Measurements from ENCODE around the gene GPC6.
"Not testable (repeated sequence)": the region's sequence is repeated elsewhere in the genome, so short reads cannot be mapped to it uniquely, and the experiment has no call there.

GPC6 gene

DNA sequence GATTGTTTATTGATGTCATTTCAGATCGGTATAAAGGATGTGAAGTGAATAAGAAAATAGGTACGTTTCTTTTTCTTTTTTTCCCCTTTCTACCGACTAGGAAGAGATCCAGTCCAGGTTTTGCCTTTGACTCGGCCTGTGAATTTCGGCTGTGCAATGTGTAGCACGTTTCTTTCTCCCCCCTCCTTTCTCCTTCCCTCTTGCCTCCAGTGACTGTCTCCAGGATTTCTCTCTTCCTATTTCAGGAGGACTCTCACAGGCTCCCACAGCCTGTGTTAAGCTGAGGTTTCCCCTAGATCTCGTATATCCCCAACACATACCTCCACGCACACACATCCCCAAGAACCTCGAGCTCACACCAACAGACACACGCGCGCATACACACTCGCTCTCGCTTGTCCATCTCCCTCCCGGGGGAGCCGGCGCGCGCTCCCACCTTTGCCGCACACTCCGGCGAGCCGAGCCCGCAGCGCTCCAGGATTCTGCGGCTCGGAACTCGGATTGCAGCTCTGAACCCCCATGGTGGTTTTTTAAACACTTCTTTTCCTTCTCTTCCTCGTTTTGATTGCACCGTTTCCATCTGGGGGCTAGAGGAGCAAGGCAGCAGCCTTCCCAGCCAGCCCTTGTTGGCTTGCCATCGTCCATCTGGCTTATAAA is at the start of gene GPC6:
Gene GPC6 (plus strand): TSS at position 185 of the 657 bp plus-strand sequence.
- peak; percentile 99 for DNase-seq

DNA sequence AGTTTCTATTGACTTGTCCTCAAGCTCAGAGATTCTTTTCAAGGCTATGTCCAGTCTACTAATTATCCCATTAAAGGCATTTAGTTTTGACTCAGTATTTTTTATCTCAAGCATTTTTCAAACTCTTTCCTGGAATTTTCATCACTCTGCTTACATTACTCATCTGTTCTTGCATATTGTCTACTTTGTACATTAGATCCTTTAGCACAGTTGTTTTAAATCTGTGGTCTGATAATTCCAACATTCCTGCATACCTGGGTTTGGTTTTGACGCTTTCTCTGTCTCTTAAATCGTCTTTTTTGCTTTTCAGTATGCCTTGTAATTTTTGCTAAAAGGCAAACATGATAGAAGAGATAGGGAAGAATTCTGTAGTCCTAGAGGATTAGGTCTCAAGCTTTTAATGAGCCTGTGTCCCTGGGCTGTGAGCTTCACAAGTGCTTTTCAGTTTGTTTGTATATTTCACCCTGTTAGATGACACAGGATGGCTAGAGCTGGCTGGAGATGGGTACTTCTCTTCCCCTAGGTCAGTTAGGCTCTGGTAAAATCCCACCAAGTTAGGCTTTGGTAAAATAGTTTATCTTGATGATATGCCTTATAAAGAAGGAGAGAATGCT is 46.1 kb upstream of the GPC6 start:
- DNase-seq, result peak; percentile 8

DNA sequence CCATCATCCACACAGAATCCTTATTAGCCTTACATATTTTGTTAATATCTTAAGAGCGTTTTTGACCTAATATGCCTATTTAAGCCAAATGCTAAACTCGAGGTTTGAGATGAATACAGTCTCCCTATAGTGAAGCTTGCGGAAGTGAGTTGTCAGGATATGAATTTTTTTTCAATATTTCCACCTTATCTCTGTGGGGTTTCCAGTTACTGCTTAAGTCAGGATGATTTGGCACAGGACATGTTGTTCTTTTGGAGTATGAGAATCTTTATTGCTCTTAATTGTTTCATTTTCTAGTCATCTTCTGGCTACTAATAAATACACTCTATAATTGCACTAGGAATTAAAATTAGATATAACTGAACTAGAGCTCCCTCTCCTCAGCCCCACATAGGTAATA is 44.2 kb upstream of the GPC6 start:
- DNase-seq, result no peak

DNA sequence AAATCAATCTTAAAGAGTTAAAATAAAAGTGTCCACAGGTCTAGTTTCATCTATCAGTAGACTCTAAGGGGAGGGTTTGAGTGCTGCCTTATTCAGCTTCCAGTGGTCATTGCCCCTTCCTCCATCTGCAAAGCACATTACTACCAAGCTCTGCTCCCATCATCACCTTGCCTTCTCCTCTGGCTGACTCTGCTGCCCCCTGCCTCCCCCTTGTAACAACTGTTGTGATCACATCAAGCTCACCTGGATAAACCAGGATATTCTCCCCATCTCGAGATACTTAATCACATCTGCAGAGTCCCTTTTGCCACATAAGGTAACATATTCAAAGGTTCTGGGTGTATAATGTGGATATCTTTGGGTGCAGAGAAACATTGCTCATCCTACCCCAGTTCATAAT is 43.3 kb upstream of the GPC6 start:
- peak; percentile 55 for DNase-seq

DNA sequence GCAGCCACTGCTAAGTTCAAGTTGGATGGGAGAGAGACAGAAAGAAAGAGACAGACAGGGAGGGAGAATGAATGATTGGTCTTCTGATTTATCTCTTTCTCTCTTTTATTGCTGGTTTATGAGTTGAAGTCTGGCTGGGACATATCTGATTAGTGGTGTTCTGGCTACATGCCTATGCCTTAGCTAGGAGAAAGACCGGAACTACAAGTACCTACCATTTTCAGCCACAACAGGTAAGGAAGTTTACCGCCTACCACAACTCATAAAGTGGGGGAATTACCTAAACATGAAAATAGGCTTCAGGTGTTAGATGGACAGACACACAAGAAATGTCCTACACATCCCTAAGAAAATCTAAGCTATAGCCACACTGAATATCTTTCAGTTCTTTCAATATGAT is 36.6 kb upstream of the GPC6 start:
- DNase-seq, result no peak

DNA sequence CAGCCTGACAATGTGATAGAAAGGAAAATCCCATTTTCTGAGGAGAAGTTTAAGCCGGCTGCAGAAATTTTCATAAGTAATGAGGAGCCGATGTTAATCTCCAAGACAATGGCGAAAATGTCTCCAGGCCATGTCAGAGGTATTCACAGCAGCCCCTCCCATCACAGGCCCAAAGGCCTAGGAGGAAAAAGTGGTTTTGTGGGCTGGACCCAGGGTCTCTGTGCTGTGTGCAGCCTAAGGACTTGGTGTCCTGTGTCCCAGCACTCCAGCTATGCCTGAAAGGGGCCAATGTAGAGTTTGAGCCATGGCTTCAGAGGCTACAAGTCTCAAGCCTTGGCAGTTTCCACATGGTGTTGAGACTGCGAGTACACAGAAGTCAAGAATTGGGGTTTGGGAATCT is 32.9 kb upstream of the GPC6 start:
- DNase-seq, result no peak

DNA sequence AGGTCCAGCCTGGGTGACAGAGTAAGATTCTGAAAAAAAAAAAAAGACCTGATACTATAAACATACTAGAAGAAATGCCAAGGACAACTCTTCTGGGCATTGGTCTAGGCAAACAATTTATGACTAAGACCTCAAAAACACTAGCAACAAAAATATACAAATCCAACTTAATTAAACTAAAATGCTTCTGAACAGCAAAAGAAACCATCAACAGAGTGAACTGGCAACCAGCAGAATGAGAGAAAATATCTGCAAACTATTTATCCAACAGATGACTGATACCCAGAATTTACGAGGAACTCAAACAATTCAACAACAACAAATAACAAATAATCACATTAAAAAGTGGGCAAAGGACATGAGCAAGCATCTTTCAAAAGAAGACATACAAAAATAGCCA is 26.8 kb upstream of the GPC6 start:
- no peak for DNase-seq

DNA sequence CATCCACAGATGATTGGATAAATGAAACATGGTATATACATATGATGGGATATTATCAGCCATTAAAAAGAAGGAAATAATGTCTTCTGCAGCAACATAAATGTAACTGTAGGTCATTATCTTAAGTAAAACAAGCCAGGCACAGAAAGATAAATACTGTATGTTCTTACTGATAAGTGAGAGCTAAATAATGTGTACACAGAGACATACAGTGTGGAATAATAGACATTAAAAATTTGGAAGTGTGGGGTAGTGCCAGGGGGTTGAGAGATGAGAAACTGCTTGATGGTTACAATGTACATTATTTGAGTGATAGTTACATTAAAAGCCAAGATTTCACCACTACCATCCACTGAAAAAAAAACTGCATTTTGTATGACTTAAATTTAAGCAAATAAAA is 26.0 kb upstream of the GPC6 start:
- DNase-seq, result no peak

DNA sequence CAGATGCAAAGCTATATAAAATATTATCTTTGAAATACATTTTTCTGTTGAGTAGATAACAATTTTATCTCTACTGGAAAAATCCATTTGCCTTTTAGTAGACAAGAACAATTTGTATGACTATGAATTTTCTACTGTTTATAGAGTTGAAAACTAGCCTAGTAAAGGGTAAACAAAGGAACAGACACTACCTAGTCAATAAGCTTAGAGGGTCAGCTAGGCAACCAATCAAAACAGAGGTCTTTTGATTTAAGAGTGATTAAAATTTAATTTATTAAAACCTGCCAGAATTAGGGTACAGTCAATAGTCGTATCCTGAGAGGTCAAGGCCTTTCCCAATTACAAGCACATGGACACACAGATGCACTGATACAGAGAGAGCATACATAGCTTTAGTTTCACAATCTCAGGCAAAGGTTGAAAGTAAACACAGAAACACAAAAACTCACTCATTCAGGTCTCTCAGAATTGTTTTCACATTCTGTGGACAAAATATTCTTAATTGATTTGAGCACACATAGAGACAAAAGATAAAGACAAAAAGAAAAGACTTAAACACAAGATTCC is 24.5 kb upstream of the GPC6 start:
- no peak for DNase-seq

DNA sequence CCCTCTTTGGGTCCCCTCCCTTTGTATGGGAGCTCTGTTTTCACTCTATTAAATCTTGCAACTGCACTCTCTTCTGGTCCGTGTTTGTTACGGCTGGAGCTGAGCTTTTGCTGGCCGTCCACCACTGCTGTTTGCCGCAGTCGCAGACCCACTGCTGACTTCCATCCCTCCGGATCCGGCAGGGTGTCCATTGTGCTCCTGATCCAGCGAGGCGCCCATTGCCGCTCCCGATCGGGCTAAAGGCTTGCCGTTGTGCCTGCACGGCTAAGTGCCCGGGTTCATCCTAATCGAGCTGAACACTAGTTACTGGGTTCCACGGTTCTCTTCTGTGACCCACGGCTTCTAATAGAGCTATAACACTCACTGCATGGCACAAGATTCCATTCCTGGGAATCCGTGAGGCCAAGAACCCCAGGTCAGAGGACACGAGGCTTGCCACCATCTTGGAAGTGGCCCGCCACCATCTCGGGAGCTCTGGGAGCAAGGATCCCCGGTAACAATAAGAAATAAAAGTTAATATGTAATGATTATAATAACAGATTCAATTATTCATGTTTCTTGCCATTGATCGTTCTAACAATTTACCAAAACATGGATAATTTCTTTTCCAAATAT is 19.7 kb upstream of the GPC6 start:
- not testable (repeated sequence) for DNase-seq

DNA sequence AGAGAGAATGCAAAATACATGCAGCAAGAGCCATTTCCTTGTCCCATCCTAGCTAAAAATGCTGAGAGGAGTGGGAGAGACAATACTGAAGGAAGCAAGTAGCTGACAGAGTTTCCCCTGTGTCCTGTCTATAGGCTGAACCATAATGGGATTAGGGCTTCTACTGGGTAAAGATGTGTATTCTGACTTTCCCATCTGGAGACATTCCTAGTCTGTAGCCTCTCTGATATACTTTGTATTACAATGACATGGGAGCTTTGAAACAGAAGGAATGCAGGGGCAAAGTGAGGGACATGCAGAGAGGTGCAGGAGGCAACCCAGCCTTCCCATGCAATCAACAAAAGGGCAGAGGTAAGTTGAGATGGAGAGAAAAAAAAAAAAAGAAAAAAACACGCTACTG is 10.5 kb upstream of the GPC6 start:
- DNase-seq, result no peak

DNA sequence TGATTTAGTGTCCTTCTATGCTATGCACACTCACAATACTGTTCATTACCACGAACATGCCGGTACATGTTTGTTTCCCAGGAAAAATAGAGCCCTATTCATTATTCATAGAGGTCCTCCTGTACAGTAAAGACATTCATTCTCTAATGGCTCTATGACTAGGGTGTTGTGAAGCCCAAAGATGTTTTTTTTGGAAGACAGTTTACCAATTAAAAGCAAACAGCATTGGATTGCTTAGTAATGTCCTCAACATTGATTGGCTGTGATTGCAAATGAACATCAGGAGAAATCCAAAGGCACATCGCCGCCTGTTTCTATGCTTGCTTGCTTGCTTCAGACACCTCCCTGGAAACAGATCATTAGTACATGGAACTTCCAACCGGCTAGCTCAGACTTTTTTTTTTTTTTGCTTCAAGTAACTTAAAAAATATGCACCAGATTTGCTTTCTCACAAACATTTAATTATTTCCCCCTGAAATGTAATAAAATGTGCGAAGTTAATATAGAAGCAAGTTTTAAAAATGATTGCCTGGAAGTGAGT is 8.8 kb upstream of the GPC6 start:
- peak; percentile 79 for DNase-seq

DNA sequence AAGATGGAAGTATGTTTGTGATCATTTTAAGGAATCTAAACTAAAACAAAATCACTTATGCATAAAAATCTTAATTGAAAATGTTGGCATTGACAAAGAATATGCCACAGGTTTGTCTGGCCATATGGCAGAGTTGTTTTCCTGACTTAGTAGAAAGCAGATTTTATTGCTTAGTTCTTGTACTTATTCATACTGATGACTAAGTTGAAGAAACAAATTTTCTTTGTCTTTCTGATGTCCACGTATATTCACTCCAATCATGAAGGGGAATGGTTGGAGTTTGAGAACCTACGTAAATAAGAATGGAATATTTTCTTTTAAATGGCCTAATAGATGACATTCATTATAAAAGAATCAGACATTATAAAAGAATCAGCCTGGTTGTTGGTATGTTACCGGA is 8.0 kb upstream of the GPC6 start:
- DNase-seq, result no peak

DNA sequence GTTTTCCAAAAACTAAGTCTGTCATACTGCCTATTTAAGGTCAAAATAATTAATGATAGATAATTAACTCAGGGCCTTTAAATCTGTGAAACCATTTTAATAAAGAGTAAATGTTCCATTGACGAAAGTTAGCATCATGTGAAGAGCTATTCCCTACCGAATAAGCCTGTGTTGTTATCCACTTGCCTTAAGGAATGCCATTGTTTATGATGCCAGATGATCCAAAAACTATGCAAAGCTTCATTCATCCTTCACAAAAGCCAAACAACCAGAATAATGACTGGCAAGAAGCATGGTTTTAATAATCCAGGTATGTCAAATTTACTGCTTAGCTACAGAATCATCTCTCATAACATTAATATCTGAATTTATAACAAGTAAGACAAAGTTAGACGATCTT is 6.5 kb upstream of the GPC6 start:
- DNase-seq, result peak; percentile 28

DNA sequence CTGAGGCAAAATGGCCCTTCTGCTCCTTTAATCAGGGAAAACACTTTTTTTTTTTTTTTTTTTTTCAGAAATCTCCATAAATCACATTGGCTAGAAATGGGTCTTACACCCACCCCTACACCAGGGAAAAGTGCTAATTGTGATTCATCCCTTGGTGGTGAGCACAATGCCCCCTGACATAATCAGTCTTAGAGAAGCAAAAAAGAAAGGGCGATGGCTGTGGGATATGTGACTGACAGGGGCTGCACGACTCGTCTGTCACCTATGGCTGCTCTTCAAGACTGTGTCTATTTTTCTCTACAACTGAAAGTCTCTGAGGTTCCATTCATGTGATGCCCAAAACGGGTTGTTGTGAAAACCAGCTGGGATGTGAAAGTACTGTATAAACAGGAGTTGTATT is 3.6 kb upstream of the GPC6 start:
- no peak for DNase-seq

DNA sequence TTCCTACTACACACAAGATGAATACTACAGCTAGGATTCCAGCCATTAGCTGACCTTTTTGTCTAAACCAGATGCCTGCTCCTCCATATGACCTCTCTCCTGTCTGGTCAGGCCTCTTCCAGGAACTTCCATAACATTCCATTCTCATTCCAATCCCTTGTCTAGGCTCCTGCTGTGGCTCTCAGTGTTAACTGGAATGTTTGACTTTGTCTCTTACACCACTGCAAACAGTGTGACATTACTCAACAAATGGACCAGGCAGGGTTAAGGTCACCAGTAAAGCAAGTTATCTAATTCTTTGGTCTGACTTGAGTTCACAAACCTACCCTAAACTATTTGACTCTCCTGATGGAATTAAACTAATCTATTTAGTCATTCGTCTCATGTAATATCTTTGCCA is 2.1 kb upstream of the GPC6 start:
- no peak for DNase-seq

DNA sequence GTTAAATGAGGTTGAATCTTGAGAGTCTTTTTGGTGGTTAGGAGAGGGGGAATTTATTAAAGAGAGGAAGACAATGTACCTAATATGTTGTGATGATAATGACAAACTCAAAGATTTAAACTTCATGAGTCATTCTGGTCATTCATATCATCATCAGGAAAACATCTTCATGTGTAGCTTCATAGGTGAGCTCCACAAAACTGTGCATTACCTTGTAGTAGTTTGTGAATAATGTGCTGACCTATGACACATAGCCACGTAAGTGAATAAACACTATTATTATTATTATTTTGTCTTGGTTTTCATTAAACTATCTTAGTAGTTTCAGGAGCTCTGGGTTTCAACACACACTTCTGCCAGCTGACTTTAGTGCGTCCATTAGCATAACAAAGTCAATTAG is 997 bp upstream of the GPC6 start:
- no peak for DNase-seq

DNA sequence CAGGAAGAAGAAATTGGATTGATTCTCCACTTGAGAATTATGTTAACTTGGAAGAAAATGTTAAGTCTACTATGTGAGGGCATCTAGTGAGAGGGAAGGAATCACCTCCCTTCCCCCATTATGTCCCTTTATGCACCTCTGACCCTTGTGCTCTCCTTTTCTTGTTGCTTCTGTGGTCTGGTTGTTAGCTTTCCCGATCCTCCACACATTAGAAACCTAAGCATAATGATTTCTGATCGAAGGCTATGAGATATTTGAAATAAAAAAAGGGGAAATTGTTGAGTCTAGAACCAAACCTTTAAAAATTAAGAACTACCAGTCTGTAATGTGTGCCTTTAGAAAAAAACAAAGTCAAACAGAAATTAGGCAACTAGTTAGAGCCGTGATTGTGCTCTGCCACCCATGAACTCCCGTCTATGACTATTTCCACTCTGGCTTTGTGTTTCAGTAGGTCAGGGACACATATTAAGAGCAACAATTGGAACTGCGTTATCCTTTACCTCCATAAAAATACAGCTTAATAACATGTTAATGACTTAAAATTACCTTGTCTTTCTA is 463 bp upstream of the GPC6 start:
- peak; percentile 87 for DNase-seq

DNA sequence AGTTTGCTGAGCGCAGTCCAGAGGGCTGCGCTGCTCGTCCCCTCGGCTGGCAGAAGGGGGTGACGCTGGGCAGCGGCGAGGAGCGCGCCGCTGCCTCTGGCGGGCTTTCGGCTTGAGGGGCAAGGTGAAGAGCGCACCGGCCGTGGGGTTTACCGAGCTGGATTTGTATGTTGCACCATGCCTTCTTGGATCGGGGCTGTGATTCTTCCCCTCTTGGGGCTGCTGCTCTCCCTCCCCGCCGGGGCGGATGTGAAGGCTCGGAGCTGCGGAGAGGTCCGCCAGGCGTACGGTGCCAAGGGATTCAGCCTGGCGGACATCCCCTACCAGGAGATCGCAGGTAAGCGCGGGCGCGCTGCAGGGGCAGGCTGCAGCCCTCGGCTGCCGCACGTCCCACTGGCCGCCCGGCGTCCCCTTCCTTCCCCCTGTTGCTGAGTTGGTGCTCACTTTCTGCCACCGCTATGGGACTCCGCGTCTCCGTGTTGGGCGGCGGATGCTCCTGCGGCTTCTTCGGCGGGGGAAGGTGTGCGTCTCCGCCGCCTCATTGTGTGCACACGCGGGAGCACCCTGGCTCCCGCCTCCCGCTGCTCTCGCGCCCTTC is 772 bp downstream of the GPC6 start:
- peak; percentile 94 for DNase-seq

DNA sequence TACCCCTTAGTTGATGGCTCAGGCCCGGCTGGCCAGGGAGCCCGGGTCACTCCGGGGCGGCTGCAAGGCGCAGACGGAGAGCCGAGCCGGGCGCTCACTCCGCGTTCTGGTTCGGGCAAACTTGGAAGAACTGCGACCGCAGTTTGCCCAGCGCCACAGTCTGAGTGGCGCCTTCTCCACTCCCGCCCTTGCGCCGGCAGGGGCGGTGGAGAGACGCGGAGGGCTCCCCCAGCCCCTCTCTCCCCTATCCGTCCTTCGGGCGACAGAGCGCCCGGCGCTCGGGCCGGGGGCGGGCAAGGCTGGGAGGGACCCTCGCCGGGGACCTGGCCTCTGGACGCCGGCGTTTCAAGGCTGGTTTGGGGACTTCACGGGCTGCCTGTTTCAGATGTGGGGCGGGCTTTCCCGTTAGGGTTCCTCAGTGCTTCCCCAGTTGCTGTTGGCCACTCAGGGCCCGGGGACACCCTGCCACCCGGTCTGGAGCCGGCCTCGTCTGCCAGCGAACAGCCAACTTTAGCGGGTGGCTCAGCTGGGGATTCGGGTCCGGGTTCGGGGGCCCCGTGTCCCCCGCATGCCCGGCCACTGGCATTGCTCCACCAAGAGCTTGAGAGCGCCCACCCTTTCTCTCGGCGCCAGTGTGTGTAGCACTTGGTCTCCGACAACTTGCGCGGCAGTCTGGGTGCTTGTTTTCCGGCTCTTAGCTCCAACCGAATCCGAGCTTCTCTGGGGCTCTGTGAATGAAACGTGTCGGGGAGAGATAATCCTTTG is 1.5 kb downstream of the GPC6 start:
- peak; percentile 90 for DNase-seq

DNA sequence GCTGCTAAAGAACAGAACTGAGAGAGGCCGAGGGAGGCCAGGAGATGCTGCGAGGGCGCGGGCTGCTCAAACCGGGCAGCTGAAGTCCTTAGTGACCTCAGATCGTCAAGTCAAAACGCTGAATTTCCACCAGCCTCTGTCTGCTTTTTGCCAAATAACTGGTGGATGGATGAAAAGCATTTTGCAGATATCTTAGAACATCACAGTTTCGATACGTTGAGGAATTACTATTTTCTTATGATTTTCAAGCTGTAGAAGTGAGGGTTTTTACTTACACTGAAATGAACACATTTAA is 2.0 kb downstream of the GPC6 start:
- DNase-seq, result no peak

DNA sequence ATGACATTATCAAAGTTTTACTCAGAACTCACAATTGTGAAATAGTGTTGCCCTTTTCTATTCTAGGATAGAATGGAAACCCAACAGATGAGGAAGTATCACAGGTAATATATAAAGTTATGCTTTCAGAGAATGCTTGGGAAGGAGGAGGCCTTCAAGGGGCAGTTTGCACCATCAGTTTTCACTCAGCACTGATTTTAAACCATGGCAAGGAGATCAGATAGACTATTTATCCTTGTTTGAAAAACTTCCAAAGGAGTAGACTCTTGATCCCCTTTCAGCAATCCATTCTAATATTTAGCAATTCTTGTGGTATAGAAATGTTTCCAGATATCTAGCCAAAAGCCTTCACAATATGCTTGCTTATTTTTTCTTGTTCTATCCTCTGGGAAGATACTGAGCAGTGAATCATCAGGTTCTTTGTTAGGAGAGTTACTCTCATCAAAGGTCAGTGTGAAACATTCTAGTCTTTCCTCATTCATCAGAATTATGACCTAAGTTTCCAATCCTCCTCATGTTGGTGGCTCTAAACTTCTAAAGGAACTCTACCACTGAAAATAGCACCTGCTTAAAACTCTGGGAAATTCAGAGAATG is 3.8 kb downstream of the GPC6 start:
- peak; percentile 61 for DNase-seq

Measured in NCI-H69 (cell line).